SK-N-MC (cell line): ENCODE results near the gene FA2H.

Experiments used
- EZH2 ChIP-seq: fragments of 200-600 bp; sonication (generic); IDR thresholded peaks from one replicate; pipeline ENCODE4 v1.6.1; 2017; ENCODE audit warnings: antibody characterized with exemption
- POLR2AphosphoS5 ChIP-seq: IDR thresholded peaks from 2 replicates; pipeline ENCODE4 v1.6.1; 2012; ENCODE audit warnings: mild to moderate bottlenecking, low read depth, low read length, borderline replicate concordance

GRCh38 chr16:74725651-74726455 lies 48.8 kb downstream of the FA2H start:
- TF ChIP-seq EZH2 = no peak
- TF ChIP-seq POLR2AphosphoS5 = no peak
